ENCODE results near the gene CHCHD5.
"Not testable (repeated sequence)": the region's sequence is repeated elsewhere in the genome, so short reads cannot be mapped to it uniquely, and the experiment has no call there.

Gene CHCHD5

GRCh38 chr2:112614201-112614840, 29.9 kb downstream of the CHCHD5 start:
- no peak for DNase-seq (ENCODE audit: insufficient read length)
- no peak for TF ChIP-seq TAF1 (IDR thresholded peaks at IDR 0.05; ENCODE audit: borderline replicate concordance, low read depth, low read length)
- no peak for TF ChIP-seq POLR2AphosphoS5 (IDR thresholded peaks at IDR 0.05; ENCODE audit: low read depth, low read length)
- TF ChIP-seq POLR2A (IDR thresholded peaks at IDR 0.05; ENCODE audit: low read depth, low read length): no peak
- no peak for FAIRE-seq

- no peak for TF ChIP-seq POLR2A (IDR thresholded peaks at IDR 0.05; ENCODE audit: low read depth, low read length)
- no peak for TF ChIP-seq POLR2AphosphoS5 (IDR thresholded peaks at IDR 0.05; ENCODE audit: low read depth, low read length)
- TF ChIP-seq TAF1 (IDR thresholded peaks at IDR 0.05; ENCODE audit: borderline replicate concordance, low read depth, low read length): no peak
- DNase-seq (ENCODE audit: insufficient read length): no peak
- FAIRE-seq: no peak
Observed at GRCh38 chr2:112615051-112615450, 30.6 kb downstream of the CHCHD5 start.

GRCh38 chr2:112615798-112616197, 31.4 kb downstream of the CHCHD5 start:
- FAIRE-seq; DNase-seq (ENCODE audit: insufficient read length): not testable (repeated sequence)

- TF ChIP-seq POLR2AphosphoS5 (IDR thresholded peaks at IDR 0.05; ENCODE audit: low read depth, low read length): no peak
- no peak for TF ChIP-seq POLR2A (IDR thresholded peaks at IDR 0.05; ENCODE audit: low read depth, low read length)
- no peak for TF ChIP-seq TAF1 (IDR thresholded peaks at IDR 0.05; ENCODE audit: borderline replicate concordance, low read depth, low read length)
- no peak for DNase-seq (ENCODE audit: insufficient read length)
- FAIRE-seq: no peak
Observed at GRCh38 chr2:112618383-112618782, 34.0 kb downstream of the CHCHD5 start.

- no peak for DNase-seq (ENCODE audit: insufficient read length)
- TF ChIP-seq TAF1 (IDR thresholded peaks at IDR 0.05; ENCODE audit: borderline replicate concordance, low read depth, low read length) (no peak), POLR2A (IDR thresholded peaks at IDR 0.05; ENCODE audit: low read depth, low read length) (no peak), POLR2AphosphoS5 (IDR thresholded peaks at IDR 0.05; ENCODE audit: low read depth, low read length) (no peak)
- FAIRE-seq: no peak
Observed at GRCh38 chr2:112621790-112622527, 37.5 kb downstream of the CHCHD5 start.

- FAIRE-seq (no peak), DNase-seq (ENCODE audit: insufficient read length) (no peak)
- no peak for TF ChIP-seq POLR2AphosphoS5 (IDR thresholded peaks at IDR 0.05; ENCODE audit: low read depth, low read length)
- no peak for TF ChIP-seq POLR2A (IDR thresholded peaks at IDR 0.05; ENCODE audit: low read depth, low read length)
- TF ChIP-seq TAF1 (IDR thresholded peaks at IDR 0.05; ENCODE audit: borderline replicate concordance, low read depth, low read length): no peak
Observed at GRCh38 chr2:112622528-112622849, 38.1 kb downstream of the CHCHD5 start.

- FAIRE-seq: no peak
- peak; percentile 39 for DNase-seq (ENCODE audit: insufficient read length)
- TF ChIP-seq POLR2AphosphoS5 (IDR thresholded peaks at IDR 0.05; ENCODE audit: low read depth, low read length): no peak
- no peak for TF ChIP-seq POLR2A (IDR thresholded peaks at IDR 0.05; ENCODE audit: low read depth, low read length)
- no peak for TF ChIP-seq TAF1 (IDR thresholded peaks at IDR 0.05; ENCODE audit: borderline replicate concordance, low read depth, low read length)
Observed at GRCh38 chr2:112623913-112624777, 39.7 kb downstream of the CHCHD5 start.

GRCh38 chr2:112625474-112626114, 41.2 kb downstream of the CHCHD5 start:
- DNase-seq (ENCODE audit: insufficient read length): no peak
- TF ChIP-seq POLR2A (IDR thresholded peaks at IDR 0.05; ENCODE audit: low read depth, low read length): no peak
- TF ChIP-seq TAF1 (IDR thresholded peaks at IDR 0.05; ENCODE audit: borderline replicate concordance, low read depth, low read length): no peak
- TF ChIP-seq POLR2AphosphoS5 (IDR thresholded peaks at IDR 0.05; ENCODE audit: low read depth, low read length): no peak
- no peak for FAIRE-seq

- FAIRE-seq (peak; percentile 65), DNase-seq (ENCODE audit: insufficient read length) (peak; percentile 34)
- TF ChIP-seq TAF1 (IDR thresholded peaks at IDR 0.05; ENCODE audit: borderline replicate concordance, low read depth, low read length) (no peak), POLR2A (IDR thresholded peaks at IDR 0.05; ENCODE audit: low read depth, low read length) (no peak), POLR2AphosphoS5 (IDR thresholded peaks at IDR 0.05; ENCODE audit: low read depth, low read length) (no peak)
Observed at GRCh38 chr2:112626604-112627059, 42.2 kb downstream of the CHCHD5 start.

GRCh38 chr2:112627060-112628040, 42.9 kb downstream of the CHCHD5 start:
- no peak for DNase-seq (ENCODE audit: insufficient read length)
- FAIRE-seq: no peak
- TF ChIP-seq TAF1 (IDR thresholded peaks at IDR 0.05; ENCODE audit: borderline replicate concordance, low read depth, low read length) (no peak), POLR2A (IDR thresholded peaks at IDR 0.05; ENCODE audit: low read depth, low read length) (no peak), POLR2AphosphoS5 (IDR thresholded peaks at IDR 0.05; ENCODE audit: low read depth, low read length) (no peak)

All from GM12892 (cell line).